HepG2 (cell line): ENCODE measurements around the gene PGP. TPM values are rescaled to one million over a fixed set of nuclear protein-coding genes. Genes with fewer than 3 reads are reported as not detected.

ENCODE experiments used
- ATAC-seq: fragments of 200-7000 bp; cut with Tn5 transposase; 3 replicates; pipeline ENCODE4 v1.9.1; 2020; ENCODE audit warnings: mild to moderate bottlenecking, moderate library complexity
- BruUV-seq: library from RNA; stranded (reverse); fragments of 400-500 nt; replicated peaks from 2 replicates; lab custom pipeline; 2021; lab: Mats Ljungman, UMichigan
- CTCF ChIA-PET: fragments of 300-600 bp; formaldehyde crosslinking; extraction: SDS; loops from one replicate; lab custom pipeline; 2021; ENCODE audit warnings: low total read pairs, inconsistent platforms, low intra/inter-chr PET ratio; lab: Yijun Ruan, JAX
- POLR2A ChIA-PET: fragments of 350-600 bp; sonication (Branson Sonifier 250); formaldehyde crosslinking; loops from one replicate; lab custom pipeline; 2020; ENCODE audit warnings: antibody characterized with exemption, inconsistent platforms; lab: Yijun Ruan, JAX
- DNase-seq: peaks from one replicate; pipeline ENCODE4 v3.0.0-alpha.2; 2015; ENCODE audit warnings: low spot score
- FAIRE-seq: peaks from 3 replicates; lab custom pipeline; 2011; peaks lifted over from hg19 to GRCh38; lab: Jason Lieb, UNC
- H2AFZ ChIP-seq: one replicate; pipeline ENCODE4 v1.6.1; 2011; ENCODE audit warnings: low read length, inconsistent platforms
- H3K27ac ChIP-seq: fragments of 300-600 bp; 3 replicates; pipeline ENCODE4 v1.8.0; 2011; ENCODE audit warnings: mixed run types, mild to moderate bottlenecking, mixed read lengths, low read length, inconsistent platforms; ENCODE audit not compliant: insufficient read depth; ENCODE audit errors: extremely low read length
- H3K27me3 ChIP-seq, 2 experiments: fragments of 200-600 bp in 1 of 2; 2 replicates in 1 of 2; 3 replicates in 1 of 2; pipeline versions ENCODE4 v1.6.0 to v1.8.0; 2011; ENCODE audit warnings: low read length in 2 of 2, mild to moderate bottlenecking in 2 of 2, moderate library complexity in 2 of 2, inconsistent platforms in 1 of 2; ENCODE audit not compliant: insufficient read depth in 2 of 2, control insufficient read depth in 1 of 2
- H3K36me3 ChIP-seq, 2 experiments: fragments of 200-600 bp in 1 of 2; replicated peaks in 1 of 2; 2 replicates in 1 of 2; 3 replicates in 1 of 2; pipeline versions ENCODE4 v1.5.1 to v1.8.0; 2011; ENCODE audit warnings: low read length in 2 of 2, inconsistent platforms in 1 of 2; ENCODE audit not compliant: insufficient read depth in 2 of 2, control insufficient read depth in 1 of 2
- H3K4me1 ChIP-seq: 2 replicates; pipeline ENCODE4 v1.5.1; 2012; ENCODE audit warnings: low read length, inconsistent platforms; ENCODE audit not compliant: insufficient read depth
- H3K4me2 ChIP-seq: 2 replicates; pipeline ENCODE4 v1.6.0; 2011; ENCODE audit warnings: low read depth, low read length, inconsistent platforms
- H3K4me3 ChIP-seq, 3 experiments: fragments of 200-600 bp in 1 of 3; sonication (generic), shearing (Covaris generic) in 1 of 3; replicated peaks in 1 of 3; 2 replicates each; pipeline ENCODE4 v1.5.1; 2011 to 2016; ENCODE audit warnings: low read length in 3 of 3, inconsistent platforms in 2 of 3, low read depth in 2 of 3, mild to moderate bottlenecking in 2 of 3, control low read depth in 1 of 3, mixed read lengths in 1 of 3; ENCODE audit not compliant: insufficient read depth in 1 of 3
- H3K79me2 ChIP-seq: one replicate; pipeline ENCODE4 v1.6.1; 2011; ENCODE audit warnings: low read length, inconsistent platforms; ENCODE audit not compliant: insufficient read depth
- H3K9ac ChIP-seq: 2 replicates; pipeline ENCODE4 v1.6.0; 2011; ENCODE audit warnings: mild to moderate bottlenecking, low read depth, low read length, inconsistent platforms; ENCODE audit not compliant: insufficient read depth
- H3K9me3 ChIP-seq: 2 replicates; pipeline ENCODE4 v1.5.1; 2012; ENCODE audit warnings: mild to moderate bottlenecking, low read length
- H4K20me1 ChIP-seq: 2 replicates; pipeline ENCODE4 v1.6.0; 2011; ENCODE audit warnings: inconsistent platforms, mild to moderate bottlenecking, low read length, moderate library complexity; ENCODE audit not compliant: insufficient read depth
- AGO2 ChIP-seq: fragments of 200-400 bp; formaldehyde crosslinking; optimal IDR thresholded peaks from 2 replicates; pipeline ENCODE3; 2017; ENCODE audit warnings: mild to moderate bottlenecking, low read depth, low read length, moderate library complexity
- CAMTA2 ChIP-seq: sonication (generic); formaldehyde crosslinking; IDR thresholded peaks from 2 replicates; pipeline ENCODE4 v1.4.0; 2020; ENCODE audit warnings: mild to moderate bottlenecking, missing genetic modification reagents, borderline replicate concordance
- CCDC6 ChIP-seq: sonication (generic); formaldehyde crosslinking; IDR thresholded peaks from 2 replicates; pipeline ENCODE4 v1.8.1; 2022; ENCODE audit warnings: mild to moderate bottlenecking, missing genetic modification reagents, moderate library complexity
- CHD4 ChIP-seq: fragments of 200-600 bp; sonication (generic); IDR thresholded peaks from 2 replicates; pipeline ENCODE4 v1.7.0; 2017; ENCODE audit warnings: mild to moderate bottlenecking, low read length, borderline replicate concordance
- CREB1 ChIP-seq, 2 experiments: fragments of 450-650 bp in 1 of 2; IDR thresholded peaks; 2 replicates each; pipeline ENCODE4 v1.6.1; 2016 to 2017; ENCODE audit warnings: control low read depth in 1 of 2, mild to moderate bottlenecking in 1 of 2, missing compliant biosample characterization in 1 of 2, missing genetic modification characterization in 1 of 2
- CREM ChIP-seq, 2 experiments: sonication (generic) in 1 of 2; formaldehyde crosslinking in 1 of 2; IDR thresholded peaks; 2 replicates each; pipeline versions ENCODE4 v1.4.0 to v1.6.1; 2016 to 2020; ENCODE audit warnings: antibody characterized with exemption in 1 of 2, mild to moderate bottlenecking in 1 of 2, missing genetic modification reagents in 1 of 2
- FOXM1 ChIP-seq: sonication (generic); formaldehyde crosslinking; IDR thresholded peaks from 2 replicates; pipeline ENCODE4 v1.5.0; 2020; ENCODE audit warnings: missing genetic modification reagents
- GTF3A ChIP-seq: sonication (generic); formaldehyde crosslinking; conservative IDR thresholded peaks from 2 replicates; pipeline ENCODE4 v1.4.0; 2020; ENCODE audit warnings: mild to moderate bottlenecking, missing genetic modification reagents
- HDAC1 ChIP-seq: sonication (generic); formaldehyde crosslinking; IDR thresholded peaks from 2 replicates; pipeline ENCODE4 v1.5.1; 2020; ENCODE audit warnings: mild to moderate bottlenecking, missing genetic modification reagents
- NFYC ChIP-seq: IDR thresholded peaks from 2 replicates; pipeline ENCODE4 v1.6.1; 2016; ENCODE audit warnings: missing genetic modification reagents, missing compliant biosample characterization
- PRMT3 ChIP-seq: sonication (generic); formaldehyde crosslinking; IDR thresholded peaks from 2 replicates; pipeline ENCODE4 v1.8.1; 2022; ENCODE audit warnings: low read depth, mild to moderate bottlenecking, moderate library complexity, missing genetic modification reagents, borderline replicate concordance
- RXRB ChIP-seq: IDR thresholded peaks from 2 replicates; pipeline ENCODE4 v1.6.1; 2016; ENCODE audit warnings: borderline replicate concordance, missing genetic modification reagents, missing compliant biosample characterization
- SAP130 ChIP-seq: IDR thresholded peaks from 2 replicates; pipeline ENCODE4 v1.6.1; 2016; ENCODE audit warnings: low read depth
- SP4 ChIP-seq: sonication (generic); formaldehyde crosslinking; IDR thresholded peaks from 2 replicates; pipeline ENCODE4 v1.8.1; 2023; ENCODE audit warnings: mild to moderate bottlenecking, missing genetic modification reagents
- ZMYM2 ChIP-seq: sonication (generic); formaldehyde crosslinking; IDR thresholded peaks from 2 replicates; pipeline ENCODE4 v1.8.0; 2022; ENCODE audit warnings: mild to moderate bottlenecking, missing genetic modification reagents
- ZNF24 ChIP-seq: fragments of 450-650 bp; IDR thresholded peaks from 2 replicates; pipeline ENCODE4 v1.6.1; 2017; ENCODE audit warnings: antibody characterized with exemption, mild to moderate bottlenecking
- ZNF512B ChIP-seq: sonication (generic); formaldehyde crosslinking; IDR thresholded peaks from 2 replicates; pipeline ENCODE4 v1.5.1; 2020; ENCODE audit warnings: missing genetic modification reagents, mild to moderate bottlenecking, borderline replicate concordance
- ZNF784 ChIP-seq: sonication (generic); formaldehyde crosslinking; IDR thresholded peaks from 2 replicates; pipeline ENCODE4 v1.5.1; 2020; ENCODE audit warnings: missing genetic modification reagents, mild to moderate bottlenecking, borderline replicate concordance
- WGBS: methylation state at CpG from one replicate; pipeline ENCODE4 v1.1.6; 2017; ENCODE audit warnings: low lambda C conversion rate; 5-methylcytosine and 5-hydroxymethylcytosine counted together
- in situ Hi-C: cut with HindIII; loops from 2 replicates; pipeline ENCODE4 v1.10.0; 2017; ENCODE audit warnings: low pct_unique_long_range_greater_than_20kb; ENCODE audit not compliant: extremely low pct_ligation_motif_present
- intact Hi-C: fragments of 100-400 bp; cut with micrococcal nuclease; formaldehyde crosslinking; loops from one replicate; pipeline ENCODE4 v1.10.0; 2022; ENCODE audit not compliant: unreplicated experiment
- polyA plus RNA-seq, 8 experiments: library from polyadenylated mRNA; depleted of rRNA in 3 of 8; stranded (reverse) in 7 of 8; unstranded in 1 of 8; fragments of >200 nt; fragmentation: Illumina TruSeq in 4 of 8; extraction: Trizol in 4 of 8; gene quantifications; 2 replicates each; pipeline versions ENCODE4 v1.2.1 to v1.2.3, GENCODE V29; 2011 to 2016; ENCODE audit warnings: low read depth in 4 of 8, missing spikeins in 1 of 8, mixed read lengths in 1 of 8; ENCODE audit not compliant: insufficient read depth in 1 of 8
- total RNA-seq, 5 experiments: library from RNA; depleted of rRNA; stranded (reverse); fragments of >200 nt; fragmentation: Illumina TruSeq; extraction: Trizol; gene quantifications; 2 replicates each; pipeline ENCODE4 v1.2.3, GENCODE V29; 2016; ENCODE audit warnings: low read depth in 1 of 5

Gene PGP
- total and polyA plus RNA-seq, 2 of the 13 experiments (the other 11 are each of a cell fraction or from before 2014, with no cell fraction given): 7.3 to 18.3 TPM

GRCh38 chr16:2213817-2214718 is 572 bp downstream of the PGP start:
- BruUV-seq: no TSS peak
- Histone ChIP-seq H3K9me3 (no peaks in the 10 kb centered on the region), H3K9ac (peak overlapping the region; percentile 95), H3K4me1 (peaks cover 65% of the 10 kb centered on the region), H2AFZ (no peak overlapping the region), H4K20me1 (0 out of 2 replicates have a peak, but pooled peaks cover 3% of the 10 kb centered on the region), H3K36me3 (peaks cover 2 to 7% of the 10 kb centered on the region in 2 experiments; a peak in 2 of 5 replicates), H3K27me3 (no peaks in the 10 kb centered on the region; a peak in 1 of 5 replicates), H3K4me2 (peak overlapping the region; percentile 95), H3K4me3 (peak overlapping the region; percentile 63 to 89 (median 69)), H3K27ac (peak overlapping the region; percentile 85), H3K79me2 (peaks cover 20% of the 10 kb centered on the region)
- in situ Hi-C loops (no loop called here), intact Hi-C loops (no loop called here)
- ChIA-PET POLR2A (interaction anchor here (0.5 to 3.0 kb wide), 16 partner anchors 9 to 375 kb away, joined by 3 to 26 read pairs (median 4); partner anchors contain the start of genes ATP6V0C, E4F1, ECI1 and MLST8), CTCF (no interaction called here)
- FAIRE-seq (no peak), ATAC-seq (no peak), DNase-seq (no peak)
- 3% methylated on average over 17 of the region's 98 CpGs for WGBS
- TF ChIP-seq SAP130 (peak; percentile 6), ZNF784 (CRISPR knock-in tag) (peak; percentile 78; the same call in 1 of the 2 replicates), NFYC (CRISPR knock-in tag) (no peak), CHD4 (no peak), SP4 (no peak), ZNF512B (no peak), AGO2 (peak; percentile 63), CCDC6 (CRISPR knock-in tag) (no peak), ZNF24 (no peak), PRMT3 (CRISPR knock-in tag) (0 out of 2 replicates have a peak, but pooled peaks have one; percentile 4), HDAC1 (CRISPR knock-in tag) (no peak), CREM (IDR thresholded peaks at IDR 0.05) (no peak), CREM (CRISPR knock-in tag; IDR thresholded peaks at IDR 0.05) (no peak), GTF3A (no peak), CAMTA2 (no peak), FOXM1 (CRISPR knock-in tag) (no peak), RXRB (no peak), CREB1 (IDR thresholded peaks at IDR 0.05) (no peak), CREB1 (CRISPR knock-in tag; IDR thresholded peaks at IDR 0.05) (no peak), ZMYM2 (CRISPR knock-in tag) (no peak)
